ENCODE measurements around the gene SDF2. TPM values are rescaled to one million over a fixed set of nuclear protein-coding genes. Genes with fewer than 3 reads are reported as not detected.
"Not testable (repeated sequence)": the region's sequence is repeated elsewhere in the genome, so short reads cannot be mapped to it uniquely, and the experiment has no call there.

SDF2 gene
- total RNA-seq, 1 donor from 2014 or later: 60.7 TPM

DNA sequence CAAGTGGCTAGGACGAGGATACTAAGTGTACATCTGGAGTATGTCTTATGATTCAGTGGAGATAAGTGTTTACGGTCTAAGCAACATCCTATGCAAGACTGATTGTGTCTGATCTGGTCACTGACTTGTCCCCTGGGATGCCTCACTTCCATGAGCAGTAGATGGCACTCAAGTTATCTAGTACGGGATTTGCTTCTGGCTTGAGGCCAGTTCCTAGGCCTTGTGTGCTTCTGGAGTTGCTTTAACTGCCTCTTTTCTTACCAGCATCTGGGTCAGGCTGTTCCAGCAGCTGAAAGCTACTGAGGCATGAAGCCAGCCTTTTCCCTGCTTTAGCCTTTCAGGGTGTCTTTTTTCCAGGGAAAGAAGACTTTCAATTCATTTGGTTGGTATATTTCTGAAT lies 23.3 kb upstream of the SDF2 start:
- peak; percentile 61 for DNase-seq (ENCODE audit: low read depth)

- DNase-seq (ENCODE audit: low read depth): no peak
Observed at GRCh38 chr17:28682655-28683054, 20.9 kb upstream of the SDF2 start.

DNA sequence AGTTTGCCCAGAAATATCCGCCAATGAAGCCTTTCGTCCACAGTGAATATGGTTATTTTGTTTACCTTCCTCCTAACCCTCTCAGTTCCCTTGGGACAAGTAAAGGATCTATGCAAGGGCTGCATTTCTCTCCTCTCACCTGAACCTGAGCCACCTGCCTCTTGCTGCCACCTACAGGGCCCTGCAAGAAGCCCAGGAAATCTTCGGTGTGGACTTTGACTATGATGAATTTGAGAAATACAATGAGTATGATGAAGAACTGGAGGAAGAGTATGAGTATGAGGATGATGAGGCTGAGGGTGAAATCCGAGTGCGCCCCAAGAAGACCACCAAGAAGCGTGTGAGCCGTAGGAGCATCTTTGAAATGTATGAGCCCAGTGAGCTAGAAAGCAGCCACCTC lies 14.3 kb upstream of the SDF2 start:
- DNase-seq (ENCODE audit: low read depth): peak; percentile 15

GRCh38 chr17:28675490-28675889 lies 13.8 kb upstream of the SDF2 start:
- DNase-seq (ENCODE audit: low read depth): no peak

- DNase-seq (ENCODE audit: low read depth): no peak
Observed at GRCh38 chr17:28669918-28670317, 8.2 kb upstream of the SDF2 start.

DNA sequence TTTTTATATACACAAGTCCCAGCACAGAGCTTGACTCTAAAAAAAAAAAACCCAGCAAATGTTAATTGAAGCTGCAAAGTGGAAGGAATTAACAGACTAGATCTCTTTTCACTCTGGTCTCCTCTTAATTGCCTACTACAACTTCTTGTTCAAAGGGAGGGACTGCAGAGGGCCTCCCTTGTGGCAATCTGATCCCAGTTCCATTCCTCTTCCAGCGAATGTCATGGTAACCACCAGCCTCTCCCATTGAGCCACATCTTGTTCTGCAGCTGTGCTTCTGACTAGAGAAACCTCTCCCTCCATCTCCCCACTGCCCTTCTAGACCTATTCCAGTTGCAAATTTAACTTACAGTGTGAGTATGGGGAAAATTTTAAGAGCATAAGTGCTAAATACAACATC lies 6.2 kb upstream of the SDF2 start:
- no peak for DNase-seq (ENCODE audit: low read depth)

DNA sequence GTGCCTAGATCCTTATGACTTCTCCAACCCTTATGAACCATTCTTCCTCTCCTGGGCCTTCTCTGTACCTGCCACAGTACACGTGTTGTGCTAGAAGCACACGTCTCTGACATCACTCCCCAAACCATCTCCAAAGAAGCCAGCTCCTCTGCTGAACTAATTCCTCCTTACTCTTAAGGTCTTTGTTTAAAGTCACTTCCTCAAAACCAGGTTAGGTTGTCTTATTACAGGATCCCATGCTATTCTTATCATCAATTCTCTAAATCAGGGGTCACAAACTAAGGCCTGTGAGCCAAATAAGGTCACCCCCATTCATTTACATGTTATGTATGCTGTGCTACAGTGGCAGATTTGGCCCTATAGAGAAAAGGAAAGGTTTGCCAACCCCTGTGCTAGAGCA lies 4.3 kb upstream of the SDF2 start:
- no peak for DNase-seq (ENCODE audit: low read depth)

GRCh38 chr17:28663723-28664122 lies 2.0 kb upstream of the SDF2 start:
- DNase-seq (ENCODE audit: low read depth): no peak

GRCh38 chr17:28662527-28662829 lies 772 bp upstream of the SDF2 start:
- DNase-seq (ENCODE audit: low read depth): no peak

DNA sequence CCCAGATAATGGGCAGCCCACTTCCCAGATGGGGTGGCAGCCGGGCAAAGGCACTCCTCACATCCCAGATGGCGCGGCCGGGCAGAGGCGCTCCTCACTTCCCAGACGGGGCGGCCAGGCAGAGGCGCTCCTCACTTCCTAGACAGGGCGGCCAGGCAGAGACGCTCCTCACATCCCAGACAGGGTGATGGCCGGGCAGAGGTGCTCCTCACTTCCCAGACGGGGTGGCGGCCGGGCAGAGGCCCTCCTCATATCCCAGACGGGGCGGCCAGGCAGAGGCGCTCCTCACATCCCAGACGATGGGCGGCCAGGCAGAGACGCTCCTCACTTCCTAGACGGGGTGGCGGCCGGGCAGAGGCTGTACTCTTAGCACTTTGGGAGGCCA lies 2.2 kb downstream of the SDF2 start:
- DNase-seq (ENCODE audit: low read depth): not testable (repeated sequence)

DNA sequence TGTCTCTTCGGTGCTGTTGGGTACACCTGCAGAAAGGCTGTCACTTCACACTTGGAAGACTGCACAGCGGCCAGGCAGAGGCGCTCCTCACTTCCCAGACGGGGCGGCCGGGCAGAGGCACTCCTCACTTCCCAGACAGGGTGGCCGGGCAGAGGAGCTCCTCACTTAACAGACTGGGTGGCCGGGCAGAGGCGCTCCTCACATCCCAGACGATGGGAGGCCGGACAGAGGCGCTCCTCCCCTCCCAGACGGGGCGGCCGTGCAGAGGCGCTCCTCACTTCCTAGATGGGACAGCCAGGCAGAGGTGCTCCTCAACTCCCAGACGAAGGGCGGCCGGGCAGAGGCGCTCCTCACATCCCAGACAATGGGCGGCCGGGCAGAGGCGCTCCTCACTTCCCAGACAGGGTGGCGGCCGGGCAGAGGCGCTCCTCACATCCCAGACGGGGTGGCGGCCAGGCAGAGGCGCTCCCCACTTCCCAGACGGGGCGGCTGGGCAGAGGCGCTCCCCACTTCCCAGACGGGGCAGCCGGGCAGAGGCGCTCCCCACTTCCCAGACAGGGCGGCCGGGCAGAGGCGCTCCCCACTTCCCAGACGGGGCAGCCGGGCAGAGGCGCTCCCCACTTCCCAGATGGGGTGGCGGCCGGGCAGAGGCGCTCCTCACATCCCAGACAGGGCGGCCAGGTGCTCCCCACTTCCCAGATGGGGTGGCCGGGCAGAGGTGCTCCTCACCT lies 2.8 kb downstream of the SDF2 start:
- DNase-seq (ENCODE audit: low read depth): not testable (repeated sequence)

- DNase-seq (ENCODE audit: low read depth): not testable (repeated sequence)
Observed at GRCh38 chr17:28658342-28658741, 3.4 kb downstream of the SDF2 start.

DNA sequence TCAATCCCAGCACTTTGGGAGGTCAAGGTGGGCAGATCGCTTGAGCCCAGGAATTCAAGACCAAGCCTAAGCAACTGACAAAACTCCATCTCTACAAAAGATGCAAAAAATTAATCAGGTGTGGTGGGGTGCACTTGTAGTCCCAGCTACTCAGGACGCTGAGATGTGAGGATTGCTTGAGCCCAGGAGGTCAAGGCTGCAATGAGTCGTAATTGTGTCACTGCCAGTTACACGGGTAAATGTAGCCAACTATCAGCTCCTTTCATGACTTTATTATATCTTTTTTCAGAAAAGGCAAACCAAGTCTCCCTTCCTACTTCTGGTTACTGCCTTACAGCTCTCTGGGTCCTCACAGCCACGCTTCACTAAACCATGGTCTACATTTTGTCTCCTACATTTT lies 4.0 kb downstream of the SDF2 start:
- peak; percentile 55 for DNase-seq (ENCODE audit: low read depth)

GRCh38 chr17:28655160-28655559 lies 6.5 kb downstream of the SDF2 start:
- no peak for DNase-seq (ENCODE audit: low read depth)

DNA sequence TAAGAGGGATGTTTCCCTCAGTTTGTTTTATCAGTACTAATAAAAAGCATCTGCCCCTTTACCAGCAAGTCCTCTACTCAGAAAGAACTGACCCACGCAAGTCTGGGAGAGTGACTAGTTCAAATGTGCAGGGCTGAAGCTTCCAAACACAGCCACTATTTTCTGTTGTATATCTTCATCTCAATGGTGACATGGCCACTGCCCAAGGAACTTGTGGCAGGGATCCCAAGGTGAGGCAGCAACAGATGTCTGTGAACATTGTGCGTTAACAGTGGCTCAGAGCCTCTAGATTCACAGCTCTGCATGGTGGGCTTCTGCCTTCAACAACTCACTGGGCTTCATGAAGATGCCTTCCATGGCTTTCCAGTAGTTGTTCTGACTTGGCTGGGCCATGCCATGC lies 13.0 kb downstream of the SDF2 start:
- no peak for DNase-seq (ENCODE audit: low read depth)

- no peak for DNase-seq (ENCODE audit: low read depth)
Observed at GRCh38 chr17:28646039-28646754, 15.5 kb downstream of the SDF2 start.

DNA sequence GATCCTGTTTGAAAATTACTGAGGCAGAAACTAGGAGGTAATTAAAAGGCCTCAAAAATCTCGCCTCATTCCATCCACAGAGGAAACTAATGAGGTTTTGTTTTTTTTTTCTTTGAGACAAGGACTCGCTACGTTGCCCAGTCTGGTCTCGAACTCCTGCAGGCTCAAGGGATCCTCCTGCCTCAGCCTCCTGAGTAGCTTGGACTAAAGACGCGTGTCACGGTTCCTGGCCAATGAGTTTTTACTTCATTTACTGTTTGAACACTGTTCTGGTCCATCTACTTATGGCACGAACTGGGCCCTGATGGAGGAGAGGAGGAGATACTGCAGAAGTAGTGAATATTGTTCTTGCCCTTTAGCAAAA lies 16.1 kb downstream of the SDF2 start:
- DNase-seq (ENCODE audit: low read depth): no peak

DNA sequence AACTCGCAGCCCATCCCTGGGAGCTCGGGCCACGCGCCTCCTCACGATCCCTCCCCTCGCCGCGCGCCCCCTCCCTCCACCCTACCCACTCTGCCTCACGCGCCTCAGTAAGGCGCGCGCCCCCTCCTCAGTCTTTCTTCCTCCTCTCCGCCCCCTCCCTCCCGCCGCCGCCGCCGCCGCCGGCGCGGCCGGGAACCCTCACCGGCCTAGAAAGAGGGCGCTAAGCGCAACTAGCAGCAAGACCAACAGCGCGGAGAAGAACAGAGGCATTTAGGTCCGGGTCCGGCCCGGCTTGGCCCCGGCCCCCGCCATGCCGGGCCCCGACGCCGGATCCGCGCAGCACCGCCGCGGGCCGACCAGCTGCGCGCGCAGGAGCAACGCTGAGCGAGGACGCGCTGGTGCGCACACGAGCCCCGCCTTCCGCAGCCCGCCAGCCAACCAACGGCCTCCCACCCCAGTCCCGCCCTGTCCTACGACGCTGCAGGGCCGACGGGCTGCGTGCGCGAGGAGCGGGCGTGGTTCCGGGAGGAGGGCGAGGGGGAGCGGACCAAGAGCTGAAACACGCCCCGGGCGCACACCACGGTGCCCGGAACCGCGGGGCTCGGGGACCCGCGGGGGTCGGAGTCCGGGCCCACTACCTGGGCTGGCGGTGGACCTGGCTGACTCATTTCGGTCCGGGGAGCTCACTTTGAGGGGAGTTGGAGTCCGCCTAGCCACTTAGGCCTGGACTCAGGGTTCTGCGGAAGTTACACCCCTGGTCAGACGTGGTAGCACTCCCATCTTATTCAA lies 16.7 kb downstream of the SDF2 start, which contains the start of gene BLTP2:
TSS of gene BLTP2 (minus strand) at position 372 of the 789 bp plus-strand sequence. CDS start at position 270, 102 bp downstream.
- DNase-seq (ENCODE audit: low read depth): peak; percentile 82

- DNase-seq (ENCODE audit: low read depth): peak; percentile 63
Observed at GRCh38 chr17:28643983-28644786, 17.5 kb downstream of the SDF2 start.

GRCh38 chr17:28641579-28641978 lies 20.1 kb downstream of the SDF2 start:
- peak; percentile 55 for DNase-seq (ENCODE audit: low read depth)

DNA sequence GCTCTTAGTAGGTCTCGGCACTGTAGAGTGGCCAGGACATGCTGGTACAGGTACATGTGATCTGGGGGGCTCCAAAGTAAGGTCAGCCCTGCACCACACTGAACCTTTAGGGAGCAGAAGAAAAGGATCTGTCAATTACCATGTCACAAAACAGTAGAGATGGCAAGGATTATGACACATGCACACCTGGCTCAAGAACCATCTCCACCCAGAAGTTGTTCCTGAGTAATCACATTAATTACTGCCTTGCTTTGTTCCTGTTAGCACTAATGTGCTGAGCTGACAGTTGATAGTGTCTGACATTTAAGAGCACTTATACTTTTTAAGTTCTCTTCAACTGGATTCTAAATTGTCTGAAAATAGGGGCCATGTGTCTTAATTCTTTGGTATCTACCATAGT lies 26.2 kb downstream of the SDF2 start:
- no peak for DNase-seq (ENCODE audit: low read depth)

Data from renal cortical epithelial cell (primary cell).